GM12878 (cell line): ENCODE measurements around the gene FAM156A. TPM values are rescaled to one million over a fixed set of nuclear protein-coding genes. Genes with fewer than 3 reads are reported as not detected.

ENCODE experiments used
- ATAC-seq: fragments of 200-7000 bp; cut with Tn5 transposase; 3 replicates; pipeline ENCODE4 v1.9.1; 2020; ENCODE audit warnings: mild to moderate bottlenecking, moderate library complexity
- BruUV-seq: library from RNA; stranded (reverse); fragments of 400-500 nt; replicated peaks from 2 replicates; lab custom pipeline; 2021; lab: Mats Ljungman, UMichigan
- CTCF ChIA-PET: fragments of 300-600 bp; sonication (Branson Sonifier 250); formaldehyde crosslinking; extraction: SDS; loops from one replicate; lab custom pipeline; 2021; ENCODE audit warnings: inconsistent platforms; lab: Yijun Ruan, JAX
- POLR2A ChIA-PET: fragments of 350-600 bp; formaldehyde crosslinking; extraction: SDS; loops from one replicate; lab custom pipeline; 2021; ENCODE audit warnings: inconsistent platforms; lab: Charles Lee
- RAD21 ChIA-PET: fragments of 300-600 bp; sonication (Branson Sonifier 250); formaldehyde crosslinking; loops from one replicate; lab custom pipeline; 2023; ENCODE audit warnings: antibody characterized with exemption; ENCODE audit not compliant: unreplicated experiment; lab: Charles Lee
- SMC1A ChIA-PET: fragments of 300-600 bp; sonication (Branson Sonifier 250); formaldehyde crosslinking; loops from one replicate; lab custom pipeline; 2023; ENCODE audit not compliant: unreplicated experiment, uncharacterized antibody; lab: Charles Lee
- DNase-seq: peaks from one replicate; pipeline ENCODE4 v3.0.0-alpha.2; 2011; ENCODE audit warnings: low read depth, low spot score
- FAIRE-seq: peaks from 3 replicates; lab custom pipeline; 2011; peaks lifted over from hg19 to GRCh38; lab: Jason Lieb, UNC
- H2AFZ ChIP-seq: 2 replicates; pipeline ENCODE4 v1.6.0; 2011; ENCODE audit warnings: low read depth, low read length, control low read depth; ENCODE audit not compliant: control insufficient read depth
- H3K27ac ChIP-seq: 2 replicates; pipeline ENCODE4 v1.5.1; 2011; ENCODE audit warnings: control low read depth; ENCODE audit not compliant: control insufficient read depth, insufficient read depth
- H3K27me3 ChIP-seq, 2 experiments: replicated peaks in 1 of 2; 2 replicates each; pipeline versions ENCODE4 v1.6.0 to v1.6.1; 2011; ENCODE audit warnings: low read length in 1 of 2; ENCODE audit not compliant: control insufficient read depth in 2 of 2, insufficient read depth in 2 of 2
- H3K36me3 ChIP-seq, 2 experiments: 2 replicates each; pipeline ENCODE4 v1.5.1; 2011; ENCODE audit warnings: low read length in 1 of 2; ENCODE audit not compliant: control insufficient read depth in 2 of 2, insufficient read depth in 2 of 2
- H3K4me1 ChIP-seq: 2 replicates; pipeline ENCODE4 v1.6.1; 2011; ENCODE audit warnings: mild to moderate bottlenecking, low read length, moderate library complexity, mixed read lengths; ENCODE audit not compliant: control insufficient read depth, insufficient read depth
- H3K4me2 ChIP-seq: 2 replicates; pipeline ENCODE4 v1.6.0; 2011; ENCODE audit warnings: control low read depth; ENCODE audit not compliant: control insufficient read depth, insufficient read depth
- H3K4me3 ChIP-seq: fragments of 200-600 bp; sonication (generic); 2 replicates; pipeline ENCODE4 v1.5.1; 2016
- H3K79me2 ChIP-seq: 2 replicates; pipeline ENCODE4 v1.6.0; 2011; ENCODE audit warnings: low read length; ENCODE audit not compliant: control insufficient read depth, insufficient read depth
- H3K9ac ChIP-seq: 2 replicates; pipeline ENCODE4 v1.8.0; 2011; ENCODE audit warnings: low read length, control low read depth, mixed read lengths; ENCODE audit not compliant: control insufficient read depth, insufficient read depth
- H3K9me3 ChIP-seq: replicated peaks from 3 replicates; pipeline ENCODE4 v1.5.1; 2011; ENCODE audit warnings: mild to moderate bottlenecking, low read length; ENCODE audit not compliant: control insufficient read depth, insufficient read depth
- H4K20me1 ChIP-seq: 2 replicates; pipeline ENCODE4 v1.6.0; 2011; ENCODE audit not compliant: control insufficient read depth, insufficient read depth
- CHD2 ChIP-seq: IDR thresholded peaks from 2 replicates; pipeline ENCODE4 v1.6.1; 2011; ENCODE audit warnings: low read depth, low read length, improper control_type of control experiment, borderline replicate concordance
- DPF2 ChIP-seq: fragments of 450-650 bp; IDR thresholded peaks from 2 replicates; pipeline ENCODE4 v1.6.1; 2017; ENCODE audit warnings: mild to moderate bottlenecking
- GABPA ChIP-seq: IDR thresholded peaks from 2 replicates; pipeline ENCODE4 v1.6.1; 2014; ENCODE audit warnings: antibody characterized with exemption, low read depth, mild to moderate bottlenecking, inconsistent platforms
- HDAC6 ChIP-seq: fragments of 200-600 bp; sonication (generic); IDR thresholded peaks from one replicate; pipeline ENCODE4 v1.8.0; 2017; ENCODE audit warnings: antibody characterized with exemption; ENCODE audit not compliant: unreplicated experiment
- IKZF1 ChIP-seq: fragments of 450-650 bp; conservative IDR thresholded peaks from 2 replicates; pipeline ENCODE4 v1.6.1; 2017; ENCODE audit warnings: antibody characterized with exemption, mild to moderate bottlenecking
- NR2C1 ChIP-seq: fragments of 450-650 bp; IDR thresholded peaks from 2 replicates; pipeline ENCODE4 v1.6.1; 2017; ENCODE audit warnings: antibody characterized with exemption, mild to moderate bottlenecking, moderate library complexity
- NR2C2 ChIP-seq: IDR thresholded peaks from 2 replicates; pipeline ENCODE4 v1.6.1; 2011; ENCODE audit warnings: borderline replicate concordance, low read depth; ENCODE audit not compliant: control insufficient read depth, insufficient read length
- POLR2A ChIP-seq: IDR thresholded peaks from 2 replicates; pipeline ENCODE4 v1.6.1; 2011; ENCODE audit warnings: low read depth, mild to moderate bottlenecking, low read length
- STAT3 ChIP-seq: IDR thresholded peaks from 2 replicates; pipeline ENCODE4 v1.6.1; 2011; ENCODE audit warnings: low read depth, low read length, improper control_type of control experiment
- ZBTB11 ChIP-seq: fragments of 450-650 bp; formaldehyde crosslinking; IDR thresholded peaks from 2 replicates; pipeline ENCODE4 v1.5.0; 2022; ENCODE audit warnings: mild to moderate bottlenecking, missing genetic modification characterization
- ZNF24 ChIP-seq: fragments of 450-650 bp; IDR thresholded peaks from 2 replicates; pipeline ENCODE4 v1.6.1; 2017; ENCODE audit warnings: antibody characterized with exemption, mild to moderate bottlenecking
- WGBS: methylation state at CpG from one replicate; pipeline ENCODE4 v1.1.6; 2016; ENCODE audit warnings: low lambda C conversion rate; ENCODE audit not compliant: insufficient replicate concordance, insufficient coverage; ENCODE audit errors: missing lambda C conversion rate; 5-methylcytosine and 5-hydroxymethylcytosine counted together
- in situ Hi-C: fragments of 300-500 bp; cut with MboI; formaldehyde crosslinking; loops from 9 replicates; pipeline ENCODE4 v1.14.3; 2018; ENCODE audit warnings: mixed read lengths
- intact Hi-C: fragments of 100-400 bp; cut with micrococcal nuclease; formaldehyde crosslinking; loops from one replicate; pipeline ENCODE4 v1.14.2; 2022; ENCODE audit not compliant: unreplicated experiment
- polyA plus RNA-seq, 11 experiments: library from polyadenylated mRNA; depleted of rRNA in 4 of 11; unstranded in 6 of 11; stranded (reverse) in 5 of 11; fragments of >200 nt; fragmentation: Nextera tagmentation in 4 of 11; fragmentation: Illumina TruSeq in 1 of 11; extraction: Ambion mirVana in 4 of 11; extraction: Trizol in 1 of 11; gene quantifications; 1 replicate in 1 of 11; 2 replicates in 10 of 11; pipeline versions ENCODE4 v1.2.1 to v1.2.3, GENCODE V29; 2011 to 2016; ENCODE audit warnings: inconsistent platforms in 2 of 11, missing spikeins in 2 of 11, low read depth in 1 of 11
- total RNA-seq, 4 experiments: library from RNA; depleted of rRNA in 3 of 4; stranded (reverse); fragments of >200 nt in 3 of 4; fragmentation: Illumina TruSeq in 1 of 4; extraction: Trizol in 1 of 4; gene quantifications; 2 replicates each; pipeline versions ENCODE4 v1.2.1 to v1.2.3, GENCODE V29; 2013 to 2021
- TF ChIP-seq, protein P1 (sequence below): fragments of 450-650 bp; IDR thresholded peaks from 2 replicates; pipeline ENCODE4 v1.6.1; 2017; ENCODE audit warnings: antibody characterized with exemption, mild to moderate bottlenecking, moderate library complexity
- TF ChIP-seq, protein P2 (sequence below): IDR thresholded peaks from 2 replicates; pipeline ENCODE4 v1.6.1; 2012; ENCODE audit warnings: low read depth, low read length, improper control_type of control experiment
- TF ChIP-seq, protein P3 (sequence below): fragments of 450-650 bp; IDR thresholded peaks from 2 replicates; pipeline ENCODE4 v1.6.1; 2017; ENCODE audit warnings: borderline replicate concordance

FAM156A gene
- total and polyA plus RNA-seq, 10 of the 15 experiments (the other 5 are each of a cell fraction or from before 2014, with no cell fraction given): 2.9 to 25.2 (median 16.3) TPM

DNA sequence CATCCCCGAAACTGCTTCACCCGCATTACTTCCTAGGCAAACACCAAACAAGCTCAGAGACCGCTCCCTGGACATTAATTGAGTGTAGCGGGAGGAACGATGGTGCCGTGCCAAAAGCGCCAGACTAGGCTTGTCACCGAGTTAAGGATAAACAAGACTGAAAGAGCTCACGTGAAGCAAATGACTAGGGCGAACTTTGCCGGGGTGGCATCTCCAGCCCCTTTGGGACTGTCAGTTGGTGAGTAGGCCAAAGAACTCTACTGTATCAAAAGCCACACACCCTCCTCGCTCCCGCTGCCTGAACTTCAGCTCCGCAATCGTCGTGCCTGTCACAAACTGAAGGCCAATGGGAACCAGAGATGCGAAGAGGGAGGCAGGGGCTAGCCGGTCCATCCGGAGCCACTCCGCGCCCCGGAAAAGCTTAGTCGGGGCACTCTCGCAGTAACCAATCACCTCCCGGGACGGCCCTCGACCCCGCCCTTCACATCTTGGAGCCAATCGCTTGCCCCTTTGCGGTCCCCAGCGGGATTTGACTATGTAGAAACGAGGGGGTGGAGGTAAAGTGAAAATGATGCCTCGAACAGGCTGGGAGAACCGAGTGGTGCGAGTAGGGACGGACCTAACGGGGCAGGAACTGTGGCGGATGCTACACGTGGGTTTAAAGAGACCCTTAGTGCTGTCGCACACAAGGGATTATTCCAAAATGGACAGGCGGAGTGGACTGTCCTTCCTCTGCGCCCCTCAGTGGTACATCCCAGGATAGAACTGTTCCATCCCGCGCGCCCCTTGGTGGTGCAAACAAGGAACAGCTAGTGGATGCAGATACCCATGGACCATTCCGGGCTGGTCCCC is 37.0 kb upstream of the FAM156A start:
- no peaks in the 10 kb centered on the region for H3K27me3 ChIP-seq
- POLR2A ChIA-PET: interaction anchor here (1.1 to 1.6 kb wide), 2 partner anchors 9 to 72 kb away, joined by 3 read pairs; no protein-coding TSS in a partner anchor
- H3K4me1 ChIP-seq: no peaks in the 10 kb centered on the region
- no peaks in the 10 kb centered on the region for H4K20me1 ChIP-seq
- CTCF ChIA-PET: interaction anchor here (0.7 to 2.2 kb wide), 8 partner anchors 8 to 1535 kb away, joined by 3 to 9 read pairs (median 4); no protein-coding TSS in a partner anchor
- H3K27ac ChIP-seq: peak overlapping the region; percentile 94
- in situ Hi-C loops: loop anchor here (25.0 kb wide), 2 partner anchors 408 to 658 kb away; no protein-coding TSS in a partner anchor
- H3K79me2 ChIP-seq: peaks cover 8% of the 10 kb centered on the region
- FAIRE-seq: peak; percentile 69
- RAD21 ChIA-PET: interaction anchor here (0.6 to 1.8 kb wide), 4 partner anchors 18 to 1101 kb away, joined by 4 to 8 read pairs (median 6); no protein-coding TSS in a partner anchor
- SMC1A ChIA-PET: interaction anchor here (1.2 to 1.4 kb wide), 3 partner anchors 8 to 72 kb away, joined by 3 to 6 read pairs (median 3); no protein-coding TSS in a partner anchor
- H3K4me2 ChIP-seq: peak overlapping the region; percentile 85
- peak overlapping the region; percentile 97 for H2AFZ ChIP-seq
- intact Hi-C loops: no loop called here
- H3K36me3 ChIP-seq: no peaks in the 10 kb centered on the region
- peak; percentile 78 for DNase-seq
- WGBS: 41% methylated on average over 46 of the region's 46 CpGs
- no peaks in the 10 kb centered on the region for H3K9me3 ChIP-seq
- H3K4me3 ChIP-seq: peak overlapping the region; percentile 71
- BruUV-seq: no TSS peak
- ATAC-seq: peak; percentile 99
- peak overlapping the region; percentile 83 for H3K9ac ChIP-seq
- peak; percentile 80; the same call in 1 of the 2 replicates for TF ChIP-seq CHD2
- peak; percentile 97 for TF ChIP-seq NR2C1
- TF ChIP-seq ZNF24: no peak
- peak; percentile 37 for TF ChIP-seq IKZF1
- peak; percentile 55 for TF ChIP-seq NR2C2
- TF ChIP-seq DPF2: no peak
- peak; percentile 94 for TF ChIP-seq GABPA
- peak; percentile 75 for TF ChIP-seq ZBTB11 (CRISPR knock-in tag)
- no peak for TF ChIP-seq HDAC6
- TF ChIP-seq STAT3: no peak
- peak; percentile 48 for TF ChIP-seq POLR2A
- TF ChIP-seq, protein P1, sequence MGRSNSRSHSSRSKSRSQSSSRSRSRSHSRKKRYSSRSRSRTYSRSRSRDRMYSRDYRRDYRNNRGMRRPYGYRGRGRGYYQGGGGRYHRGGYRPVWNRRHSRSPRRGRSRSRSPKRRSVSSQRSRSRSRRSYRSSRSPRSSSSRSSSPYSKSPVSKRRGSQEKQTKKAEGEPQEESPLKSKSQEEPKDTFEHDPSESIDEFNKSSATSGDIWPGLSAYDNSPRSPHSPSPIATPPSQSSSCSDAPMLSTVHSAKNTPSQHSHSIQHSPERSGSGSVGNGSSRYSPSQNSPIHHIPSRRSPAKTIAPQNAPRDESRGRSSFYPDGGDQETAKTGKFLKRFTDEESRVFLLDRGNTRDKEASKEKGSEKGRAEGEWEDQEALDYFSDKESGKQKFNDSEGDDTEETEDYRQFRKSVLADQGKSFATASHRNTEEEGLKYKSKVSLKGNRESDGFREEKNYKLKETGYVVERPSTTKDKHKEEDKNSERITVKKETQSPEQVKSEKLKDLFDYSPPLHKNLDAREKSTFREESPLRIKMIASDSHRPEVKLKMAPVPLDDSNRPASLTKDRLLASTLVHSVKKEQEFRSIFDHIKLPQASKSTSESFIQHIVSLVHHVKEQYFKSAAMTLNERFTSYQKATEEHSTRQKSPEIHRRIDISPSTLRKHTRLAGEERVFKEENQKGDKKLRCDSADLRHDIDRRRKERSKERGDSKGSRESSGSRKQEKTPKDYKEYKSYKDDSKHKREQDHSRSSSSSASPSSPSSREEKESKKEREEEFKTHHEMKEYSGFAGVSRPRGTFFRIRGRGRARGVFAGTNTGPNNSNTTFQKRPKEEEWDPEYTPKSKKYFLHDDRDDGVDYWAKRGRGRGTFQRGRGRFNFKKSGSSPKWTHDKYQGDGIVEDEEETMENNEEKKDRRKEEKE: peak; percentile 91
- TF ChIP-seq, protein P2, sequence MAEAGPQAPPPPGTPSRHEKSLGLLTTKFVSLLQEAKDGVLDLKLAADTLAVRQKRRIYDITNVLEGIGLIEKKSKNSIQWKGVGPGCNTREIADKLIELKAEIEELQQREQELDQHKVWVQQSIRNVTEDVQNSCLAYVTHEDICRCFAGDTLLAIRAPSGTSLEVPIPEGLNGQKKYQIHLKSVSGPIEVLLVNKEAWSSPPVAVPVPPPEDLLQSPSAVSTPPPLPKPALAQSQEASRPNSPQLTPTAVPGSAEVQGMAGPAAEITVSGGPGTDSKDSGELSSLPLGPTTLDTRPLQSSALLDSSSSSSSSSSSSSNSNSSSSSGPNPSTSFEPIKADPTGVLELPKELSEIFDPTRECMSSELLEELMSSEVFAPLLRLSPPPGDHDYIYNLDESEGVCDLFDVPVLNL: no peak
- TF ChIP-seq, protein P3, sequence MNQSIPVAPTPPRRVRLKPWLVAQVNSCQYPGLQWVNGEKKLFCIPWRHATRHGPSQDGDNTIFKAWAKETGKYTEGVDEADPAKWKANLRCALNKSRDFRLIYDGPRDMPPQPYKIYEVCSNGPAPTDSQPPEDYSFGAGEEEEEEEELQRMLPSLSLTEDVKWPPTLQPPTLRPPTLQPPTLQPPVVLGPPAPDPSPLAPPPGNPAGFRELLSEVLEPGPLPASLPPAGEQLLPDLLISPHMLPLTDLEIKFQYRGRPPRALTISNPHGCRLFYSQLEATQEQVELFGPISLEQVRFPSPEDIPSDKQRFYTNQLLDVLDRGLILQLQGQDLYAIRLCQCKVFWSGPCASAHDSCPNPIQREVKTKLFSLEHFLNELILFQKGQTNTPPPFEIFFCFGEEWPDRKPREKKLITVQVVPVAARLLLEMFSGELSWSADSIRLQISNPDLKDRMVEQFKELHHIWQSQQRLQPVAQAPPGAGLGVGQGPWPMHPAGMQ: no peak
